Thyroid gland (tissue), 4 donors: Measurements from ENCODE around the gene PDS5B.

Experiments used
- CTCF ChIP-seq, 6 experiments: fragments of 200-600 bp in 3 of 6; fragments of 450-650 bp in 3 of 6; sonication (generic) in 3 of 6; IDR thresholded peaks; one replicate each; pipeline ENCODE4 v1.5.1; 2016 to 2019; ENCODE audit warnings: antibody characterized with exemption in 6 of 6, mild to moderate bottlenecking in 2 of 6, inconsistent platforms in 1 of 6, moderate library complexity in 1 of 6
- POLR2A ChIP-seq, 2 donors: fragments of 450-650 bp; IDR thresholded peaks; one replicate each; pipeline ENCODE4 v1.6.1; 2017; ENCODE audit warnings: antibody characterized with exemption in 2 of 2, mild to moderate bottlenecking in 2 of 2, moderate library complexity in 1 of 2

- peak in 5 of 6 experiments; percentile 47 to 82 (median 74) for TF ChIP-seq CTCF (IDR thresholded peaks at IDR 0.05)
- no peak for TF ChIP-seq POLR2A (IDR thresholded peaks at IDR 0.05)
These were observed 53.4 kb downstream of the PDS5B start for GRCh38 chr13:32639502-32640105.
